GDM1 (cell line): ENCODE data around the gene PDK4.
"Not testable (repeated sequence)": the region's sequence is repeated elsewhere in the genome, so short reads cannot be mapped to it uniquely, and the experiment has no call there.

Source experiments
- DNase-seq: peaks from one replicate; lab custom pipeline; 2025; lab: John Stamatoyannopoulos, UW

Gene PDK4

GRCh38 chr7:95569720-95570119, 26.6 kb downstream of the PDK4 start:
- DNase-seq = no peak

DNA sequence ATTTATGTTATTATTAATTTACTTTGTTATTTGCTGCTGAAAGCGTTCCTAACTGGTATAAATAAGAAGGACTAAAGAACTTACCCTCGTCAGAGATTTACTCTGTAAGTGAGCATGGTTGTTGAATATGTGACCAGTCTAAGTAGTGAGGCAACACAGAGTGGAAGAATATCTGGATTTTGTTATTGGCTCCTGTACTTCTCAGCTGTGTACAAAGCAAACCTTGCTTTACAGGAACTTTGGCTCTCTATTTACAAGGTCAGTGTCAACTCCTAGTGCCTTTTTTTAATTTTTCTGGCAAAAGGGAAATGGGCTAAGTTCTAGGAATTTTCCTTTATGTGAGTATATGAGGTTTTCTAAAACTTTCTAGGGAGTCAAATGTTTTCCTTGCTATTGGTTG, 35.6 kb downstream of the PDK4 start:
- no peak for DNase-seq

- DNase-seq = no peak
Measured at GRCh38 chr7:95558864-95559263, 37.5 kb downstream of the PDK4 start.

- DNase-seq = no peak
Measured at GRCh38 chr7:95556777-95557176, 39.5 kb downstream of the PDK4 start.

- no peak for DNase-seq
Measured at GRCh38 chr7:95553939-95554338, 42.4 kb downstream of the PDK4 start.

GRCh38 chr7:95552010-95552926, 44.0 kb downstream of the PDK4 start:
- not testable (repeated sequence) for DNase-seq

- no peak for DNase-seq
Measured at GRCh38 chr7:95550546-95550945, 45.8 kb downstream of the PDK4 start.

- DNase-seq = no peak
Measured at GRCh38 chr7:95549818-95550529, 46.3 kb downstream of the PDK4 start.

GRCh38 chr7:95547361-95548348, 48.7 kb downstream of the PDK4 start:
- no peak for DNase-seq

DNA sequence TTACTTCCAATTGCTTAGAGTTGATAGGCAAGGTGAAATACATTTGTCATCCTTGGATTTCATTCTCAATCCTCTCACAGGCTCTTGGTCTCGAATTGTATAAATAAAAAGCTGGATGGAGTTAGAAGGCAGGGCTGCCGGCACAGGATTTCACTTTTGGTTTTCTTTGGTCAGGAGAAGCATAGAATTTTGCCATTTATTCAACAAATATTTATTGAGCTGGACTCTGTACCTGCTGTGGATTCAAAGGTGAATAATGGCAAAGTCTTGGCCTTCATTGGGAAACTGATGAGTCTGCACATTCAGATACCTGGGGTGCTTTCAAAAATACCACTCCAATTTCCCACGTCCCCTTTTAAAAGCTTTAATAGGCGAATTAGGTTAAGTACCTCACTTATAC, 49.7 kb downstream of the PDK4 start:
- DNase-seq = no peak

DNA sequence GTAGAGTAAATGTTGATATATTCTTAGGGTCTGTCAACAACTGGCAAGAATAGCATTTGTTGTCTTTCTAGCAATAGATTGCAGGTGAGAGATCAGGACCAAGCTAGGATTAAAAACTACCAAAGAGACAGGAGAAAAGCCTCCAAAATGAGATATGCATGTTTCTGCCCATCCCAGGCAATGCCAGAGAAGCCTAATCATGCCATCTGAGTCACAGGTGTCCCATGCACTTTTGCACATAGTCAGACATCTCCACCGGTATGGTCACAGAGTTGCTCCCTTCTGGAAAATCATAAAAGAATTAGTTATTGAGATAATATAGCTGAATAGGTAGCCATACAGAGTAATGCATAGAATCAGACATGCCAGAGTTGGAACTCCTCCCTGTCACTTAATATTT, 50.6 kb downstream of the PDK4 start:
- DNase-seq = no peak

DNA sequence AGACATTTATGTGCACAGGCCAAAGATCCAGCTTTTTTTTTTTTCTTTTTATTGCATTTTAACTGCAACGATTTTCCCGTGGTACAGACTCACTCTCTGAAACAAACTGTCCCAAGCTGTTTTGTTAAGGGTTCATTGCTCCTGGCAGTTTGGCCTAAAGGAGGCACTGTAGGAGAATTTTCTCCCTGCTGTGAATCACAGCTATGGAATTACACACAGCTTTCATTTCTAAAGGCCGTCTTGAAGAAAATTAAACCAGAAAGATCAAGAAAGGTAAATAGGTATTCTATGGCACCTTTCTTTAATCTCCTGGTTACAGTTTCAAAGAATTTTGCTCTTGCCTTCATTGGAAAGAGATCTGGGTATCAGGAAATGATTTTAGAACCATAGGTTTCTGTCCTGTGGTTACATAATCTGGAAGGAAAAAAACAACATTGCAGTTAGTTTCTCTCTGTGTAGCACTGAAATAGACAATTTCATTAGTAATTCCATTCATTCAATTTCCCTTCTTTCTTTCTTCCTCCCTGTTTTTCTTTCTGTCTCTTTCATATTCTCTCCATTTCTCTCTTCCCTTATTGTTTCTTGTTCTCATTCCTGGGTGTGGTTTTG, 51.2 kb downstream of the PDK4 start:
- DNase-seq = no peak

DNA sequence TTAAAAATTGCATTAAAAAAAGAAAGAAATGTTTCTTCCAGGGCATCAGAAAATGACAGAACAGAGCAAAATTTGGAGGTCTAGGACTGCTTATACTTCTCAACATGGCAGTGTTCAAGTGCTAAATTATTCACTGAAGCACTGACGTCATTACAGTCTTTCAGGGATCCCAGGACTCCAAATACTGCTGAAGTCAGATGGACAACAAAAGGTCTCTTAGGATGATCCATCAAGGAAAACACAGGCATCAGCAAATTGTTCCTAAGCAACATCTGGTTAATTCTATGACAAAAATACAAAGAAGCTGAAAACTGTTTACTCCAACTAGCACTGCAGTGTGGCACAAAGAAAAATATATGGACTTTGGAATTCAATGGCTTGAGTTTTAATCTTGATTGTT, 52.1 kb downstream of the PDK4 start:
- DNase-seq = no peak

GRCh38 chr7:95543312-95543711, 53.0 kb downstream of the PDK4 start:
- no peak for DNase-seq

DNA sequence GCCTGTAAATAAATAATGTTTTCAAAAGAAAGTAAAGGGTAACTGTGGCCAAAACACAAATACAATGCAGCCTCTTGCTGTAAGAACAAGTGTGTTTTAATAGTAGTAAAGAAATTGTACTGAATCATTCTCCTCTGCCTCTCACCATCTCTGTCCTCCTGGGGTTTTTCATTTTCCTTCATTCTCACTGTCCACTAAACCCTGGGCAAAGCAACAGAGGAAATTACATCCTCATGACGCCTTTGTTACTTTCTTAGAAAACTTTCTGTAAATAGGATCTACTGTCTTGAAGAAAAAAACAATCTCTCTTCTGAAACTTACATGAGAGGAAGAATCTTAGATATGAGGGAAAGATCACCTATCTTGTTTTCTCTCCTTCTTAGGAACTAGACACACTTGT, 56.0 kb downstream of the PDK4 start:
- DNase-seq = no peak

DNA sequence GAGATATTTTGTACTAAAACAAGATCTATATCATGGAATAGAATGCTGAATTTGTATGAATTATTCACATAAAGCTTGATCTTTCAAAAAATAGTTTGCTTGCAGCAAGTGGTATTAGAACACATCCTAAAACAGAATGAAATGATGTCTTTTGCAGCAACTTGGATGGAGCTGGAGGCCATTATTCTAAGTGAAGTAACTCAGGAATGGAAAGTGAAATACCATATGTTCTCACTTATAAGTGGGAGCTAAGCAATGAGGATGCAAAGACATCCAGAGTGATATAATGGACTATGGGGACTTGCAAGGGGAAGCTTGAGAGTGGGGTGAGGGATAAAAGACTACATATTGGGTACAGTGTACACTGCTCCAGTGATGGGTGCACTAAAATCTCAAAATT, 56.9 kb downstream of the PDK4 start:
- DNase-seq = no peak

DNA sequence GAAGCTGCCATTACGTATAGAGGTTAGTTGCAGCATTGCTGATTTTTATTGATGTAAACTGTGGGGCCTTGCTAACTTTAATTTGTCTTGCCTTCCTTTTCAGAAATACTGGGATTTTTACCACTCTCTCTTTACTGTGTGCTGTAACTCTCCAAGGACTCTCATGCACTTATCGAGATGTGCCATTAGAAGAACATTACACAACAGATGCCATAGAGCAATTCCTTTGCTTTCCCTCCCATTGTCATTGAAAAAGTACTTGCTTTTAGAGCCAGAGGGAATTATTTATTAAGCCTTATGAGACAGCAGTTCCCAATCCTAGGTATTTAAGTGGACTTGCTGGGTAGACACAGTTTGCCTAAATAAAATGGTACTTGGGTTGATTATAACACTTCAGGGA, 58.8 kb downstream of the PDK4 start:
- no peak for DNase-seq

GRCh38 chr7:95536656-95537311, 59.5 kb downstream of the PDK4 start:
- DNase-seq = no peak

- DNase-seq = no peak
Measured at GRCh38 chr7:95535662-95536061, 60.7 kb downstream of the PDK4 start.

DNA sequence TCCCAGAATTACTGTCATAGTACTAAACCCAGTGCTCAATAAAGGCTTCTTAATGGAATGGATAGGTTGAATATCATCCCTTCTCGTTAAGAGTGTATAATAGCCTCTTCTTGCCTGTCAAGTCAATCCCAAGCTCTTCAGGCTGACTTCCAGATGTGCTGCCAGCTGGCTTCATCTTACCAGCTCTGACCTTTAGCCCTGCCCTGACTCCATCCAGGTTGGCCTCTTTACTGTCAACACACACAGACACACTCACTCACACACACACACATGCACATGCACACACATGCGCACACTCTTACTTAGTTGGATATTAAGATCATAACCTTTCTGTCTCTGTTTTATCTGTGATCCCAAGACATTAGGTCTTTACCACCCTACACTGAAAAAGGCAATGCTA, 61.5 kb downstream of the PDK4 start:
- no peak for DNase-seq
